Fibroblast of lung (primary cell): ENCODE data around the gene SPATS2L. TPM values are rescaled to one million over a fixed set of nuclear protein-coding genes. Genes with fewer than 3 reads are reported as not detected.

Experiments
- DNase-seq, 2 donors: peaks; one replicate each; pipeline versions ENCODE4 v3.0.0 to v3.0.0-alpha.2; 2010; ENCODE audit warnings: low read depth in 2 of 2
- H2AFZ ChIP-seq: 2 replicates; pipeline ENCODE4 v1.5.1; 2012; ENCODE audit warnings: low read length, control low read depth, inconsistent platforms
- H3K27ac ChIP-seq: 2 replicates; pipeline ENCODE4 v1.5.1; 2011; ENCODE audit warnings: low read length, control low read depth; ENCODE audit not compliant: insufficient read depth
- H3K27me3 ChIP-seq: 2 replicates; pipeline ENCODE4 v1.5.1; 2011; ENCODE audit warnings: mild to moderate bottlenecking, low read length; ENCODE audit not compliant: control insufficient read depth, insufficient read depth
- H3K36me3 ChIP-seq: 2 replicates; pipeline ENCODE4 v1.5.1; 2011; ENCODE audit warnings: low read length; ENCODE audit not compliant: control insufficient read depth, insufficient read depth
- H3K4me1 ChIP-seq: 2 replicates; pipeline ENCODE4 v1.5.1; 2011; ENCODE audit warnings: low read length; ENCODE audit not compliant: control insufficient read depth, insufficient read depth; ENCODE audit errors: extremely low read depth
- H3K4me2 ChIP-seq: 2 replicates; pipeline ENCODE4 v1.5.1; 2011; ENCODE audit warnings: low read length, control low read depth; ENCODE audit not compliant: insufficient read depth; ENCODE audit errors: extremely low read depth
- H3K4me3 ChIP-seq, 4 experiments: fragments of 200-600 bp in 1 of 4; sonication (generic) in 1 of 4; replicated peaks in 1 of 4; 2 replicates each; pipeline ENCODE4 v1.5.1; 2011 to 2016; ENCODE audit warnings: low read length in 4 of 4, low read depth in 3 of 4, mild to moderate bottlenecking in 3 of 4, control low read depth in 2 of 4, inconsistent platforms in 1 of 4, mixed read lengths in 1 of 4; ENCODE audit not compliant: insufficient read depth in 1 of 4; ENCODE audit errors: control extremely low read depth in 1 of 4
- H3K79me2 ChIP-seq: 2 replicates; pipeline ENCODE4 v1.5.1; 2012; ENCODE audit warnings: mild to moderate bottlenecking, low read length, inconsistent platforms; ENCODE audit not compliant: control insufficient read depth, insufficient read depth
- H3K9ac ChIP-seq: 2 replicates; pipeline ENCODE4 v1.5.1; 2011; ENCODE audit warnings: mild to moderate bottlenecking, low read length, control low read depth; ENCODE audit not compliant: insufficient read depth
- H3K9me3 ChIP-seq: 2 replicates; pipeline ENCODE4 v1.5.1; 2012; ENCODE audit warnings: low read depth, low read length; ENCODE audit not compliant: control insufficient read depth, insufficient read depth
- H4K20me1 ChIP-seq: 2 replicates; pipeline ENCODE4 v1.5.1; 2011; ENCODE audit warnings: low read length; ENCODE audit not compliant: control insufficient read depth, insufficient read depth; ENCODE audit errors: extremely low read depth
- EZH2 ChIP-seq: IDR thresholded peaks from 2 replicates; pipeline ENCODE4 v1.5.1; 2012; ENCODE audit warnings: low read length, control low read depth, mild to moderate bottlenecking; ENCODE audit errors: missing control alignments
- polyA plus RNA-seq, 2 donors: library from polyadenylated mRNA; depleted of rRNA in 1 of 2; stranded (reverse) in 1 of 2; unstranded in 1 of 2; fragments of >200 nt; gene quantifications; 2 replicates each; pipeline ENCODE4 v1.2.1, GENCODE V29; 2011 to 2012; ENCODE audit warnings: missing spikeins in 1 of 2
- total RNA-seq: library from RNA; depleted of rRNA; stranded (reverse); fragments of >200 nt; gene quantifications from 2 replicates; pipeline ENCODE4 v1.2.1, GENCODE V29; 2014
- TF ChIP-seq, protein P1 (sequence below), 2 donors: IDR thresholded peaks in 1 of 2; conservative IDR thresholded peaks in 1 of 2; 1 replicate in 1 of 2; 2 replicates in 1 of 2; pipeline ENCODE4 v1.5.1; 2011 to 2012; ENCODE audit warnings: low read length in 2 of 2, control low read depth in 1 of 2, inconsistent platforms in 1 of 2, low read depth in 1 of 2, mild to moderate bottlenecking in 1 of 2

Gene SPATS2L
- total and polyA plus RNA-seq, 2 donors (not counting 1 experiment from before 2014, with no cell fraction given) = 73.8 to 291 TPM

DNA sequence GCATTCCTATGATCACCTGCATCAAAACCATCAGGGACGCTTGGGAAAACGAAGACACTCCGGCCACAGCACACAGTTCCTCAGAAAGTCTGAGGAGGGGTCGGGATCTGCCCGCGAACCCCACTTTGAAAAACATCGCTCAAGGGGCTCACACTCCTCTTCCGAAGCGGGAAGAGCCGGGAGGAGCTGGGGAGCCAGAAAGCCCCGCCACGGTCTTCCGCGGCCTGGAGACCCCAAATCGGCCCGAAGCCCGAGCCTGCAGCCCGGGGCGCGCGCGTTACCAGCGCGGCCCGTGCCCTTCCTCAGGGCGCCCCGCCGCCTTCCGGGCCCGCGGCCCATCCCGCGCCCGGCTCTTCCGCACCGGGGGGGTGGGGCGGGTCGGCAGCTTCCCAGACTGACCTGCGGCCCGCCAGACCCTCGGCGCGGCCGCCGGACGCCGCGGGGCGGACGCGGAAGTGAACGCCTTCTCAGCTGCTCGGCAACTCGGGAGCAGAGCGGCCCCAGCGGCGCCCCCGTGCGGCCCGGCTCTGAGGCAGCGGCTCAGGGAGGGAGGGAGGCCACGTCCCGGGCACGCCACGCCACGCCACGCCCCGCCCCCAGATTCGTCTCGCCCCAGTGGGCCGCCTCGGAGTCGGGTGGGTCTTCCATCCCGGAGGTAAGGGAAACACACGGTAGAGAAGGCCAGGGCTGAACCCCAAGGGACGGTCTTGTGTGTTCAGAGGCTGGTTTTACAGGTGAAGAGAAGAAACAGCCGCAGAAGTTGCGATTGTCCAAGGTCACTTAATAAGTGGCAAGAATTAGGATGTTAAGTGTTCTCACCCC, 203.3 kb downstream of the SPATS2L start, which contains the start of gene KCTD18:
Gene KCTD18 (minus strand): TSS at position 457 of the 822 bp plus-strand sequence. CDS start 3,052 bp downstream, outside the sequence.
- DNase-seq = peak; percentile 82 to 85
- Histone ChIP-seq H3K79me2 (peaks cover 3% of the 10 kb centered on the region), H3K27ac (peak within 1 kb of the TSS; percentile 68), H3K4me2 (peak within 1 kb of the TSS; percentile 97), H3K9ac (peak within 1 kb of the TSS; percentile 85), H4K20me1 (no peaks in the 10 kb centered on the region), H3K9me3 (no peaks in the 10 kb centered on the region), H3K4me3 (peak within 1 kb of the TSS; percentile 72 to 92 (median 86)), H2AFZ (peak within 1 kb of the TSS; percentile 81), H3K36me3 (no peaks in the 10 kb centered on the region), H3K4me1 (no peaks in the 10 kb centered on the region), H3K27me3 (peaks cover 10% of the 10 kb centered on the region)
- no peak for TF ChIP-seq EZH2
- TF ChIP-seq, protein P1, sequence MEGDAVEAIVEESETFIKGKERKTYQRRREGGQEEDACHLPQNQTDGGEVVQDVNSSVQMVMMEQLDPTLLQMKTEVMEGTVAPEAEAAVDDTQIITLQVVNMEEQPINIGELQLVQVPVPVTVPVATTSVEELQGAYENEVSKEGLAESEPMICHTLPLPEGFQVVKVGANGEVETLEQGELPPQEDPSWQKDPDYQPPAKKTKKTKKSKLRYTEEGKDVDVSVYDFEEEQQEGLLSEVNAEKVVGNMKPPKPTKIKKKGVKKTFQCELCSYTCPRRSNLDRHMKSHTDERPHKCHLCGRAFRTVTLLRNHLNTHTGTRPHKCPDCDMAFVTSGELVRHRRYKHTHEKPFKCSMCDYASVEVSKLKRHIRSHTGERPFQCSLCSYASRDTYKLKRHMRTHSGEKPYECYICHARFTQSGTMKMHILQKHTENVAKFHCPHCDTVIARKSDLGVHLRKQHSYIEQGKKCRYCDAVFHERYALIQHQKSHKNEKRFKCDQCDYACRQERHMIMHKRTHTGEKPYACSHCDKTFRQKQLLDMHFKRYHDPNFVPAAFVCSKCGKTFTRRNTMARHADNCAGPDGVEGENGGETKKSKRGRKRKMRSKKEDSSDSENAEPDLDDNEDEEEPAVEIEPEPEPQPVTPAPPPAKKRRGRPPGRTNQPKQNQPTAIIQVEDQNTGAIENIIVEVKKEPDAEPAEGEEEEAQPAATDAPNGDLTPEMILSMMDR (conservative IDR thresholded peaks at IDR 0.05 in 1 of 2, IDR thresholded peaks at IDR 0.05 in 1 of 2; ENCODE audit: low read depth in 1 of 2, low read length in 2 of 2) = peak; percentile 52 to 65

DNA sequence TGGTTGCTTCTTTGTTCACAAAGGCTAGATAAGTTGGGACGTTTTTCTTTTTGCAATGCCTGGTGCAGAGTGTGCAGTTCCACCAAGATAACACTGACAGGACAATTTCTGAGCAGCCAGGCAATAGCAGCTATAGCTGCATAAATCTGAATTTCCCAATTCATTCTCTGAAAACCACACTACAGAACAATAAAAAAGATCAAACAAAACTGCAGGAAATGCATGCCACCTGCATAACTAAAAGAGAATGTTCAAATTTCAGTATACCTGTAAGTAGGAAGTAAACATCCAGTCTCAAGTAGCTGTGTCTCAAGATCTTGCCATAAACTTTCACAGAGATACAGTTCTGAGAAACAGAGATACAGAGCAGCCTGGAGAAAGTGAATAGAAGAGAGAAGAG, 208.7 kb downstream of the SPATS2L start:
- Histone ChIP-seq H3K9ac (no peak overlapping the region), H3K9me3 (no peaks in the 10 kb centered on the region), H3K27me3 (peaks cover 10% of the 10 kb centered on the region), H3K4me2 (no peak overlapping the region), H2AFZ (no peak overlapping the region), H3K27ac (no peak overlapping the region), H3K36me3 (no peaks in the 10 kb centered on the region), H3K4me3 (no peak overlapping the region), H4K20me1 (no peaks in the 10 kb centered on the region), H3K4me1 (no peaks in the 10 kb centered on the region), H3K79me2 (no peaks in the 10 kb centered on the region)
- TF ChIP-seq EZH2 = no peak
- TF ChIP-seq, protein P1 (conservative IDR thresholded peaks at IDR 0.05 in 1 of 2, IDR thresholded peaks at IDR 0.05 in 1 of 2; ENCODE audit: low read depth in 1 of 2, low read length in 2 of 2) = no peak
- DNase-seq = no peak

DNA sequence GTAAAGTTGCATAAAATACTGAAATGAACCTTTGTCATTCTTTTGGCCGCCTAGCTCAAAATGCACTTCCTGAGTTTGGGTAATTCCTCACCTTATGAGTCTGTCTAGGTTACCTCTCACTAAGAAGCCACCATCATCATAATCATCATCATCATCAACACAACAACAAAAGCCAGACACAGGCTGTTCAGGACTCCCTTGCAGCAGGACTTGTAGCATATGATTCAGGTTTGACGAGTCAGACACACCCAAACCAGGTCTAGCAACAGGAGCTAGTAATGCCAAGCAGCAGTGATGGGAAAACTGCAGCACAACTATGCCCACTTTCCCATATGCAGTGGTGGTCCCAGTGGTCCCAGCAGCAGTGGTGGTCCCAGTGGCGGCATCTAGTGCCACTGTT, 216.7 kb downstream of the SPATS2L start:
- H4K20me1 ChIP-seq = no peaks in the 10 kb centered on the region
- H3K27me3 ChIP-seq = no peaks in the 10 kb centered on the region
- no peak for DNase-seq
- TF ChIP-seq EZH2 = no peak
- TF ChIP-seq, protein P1 (conservative IDR thresholded peaks at IDR 0.05 in 1 of 2, IDR thresholded peaks at IDR 0.05 in 1 of 2; ENCODE audit: low read depth in 1 of 2, low read length in 2 of 2) = no peak
- H3K36me3 ChIP-seq = no peaks in the 10 kb centered on the region
- no peak overlapping the region for H3K9ac ChIP-seq
- H3K4me3 ChIP-seq = no peak overlapping the region
- H3K4me1 ChIP-seq = peaks cover 8% of the 10 kb centered on the region
- no peaks in the 10 kb centered on the region for H3K9me3 ChIP-seq
- no peak overlapping the region for H2AFZ ChIP-seq
- peaks cover 20% of the 10 kb centered on the region for H3K79me2 ChIP-seq
- no peak overlapping the region for H3K27ac ChIP-seq
- H3K4me2 ChIP-seq = no peak overlapping the region
